GM23338 (cell line): ENCODE data around the gene TMEM273. TPM values are rescaled to one million over a fixed set of nuclear protein-coding genes. Genes with fewer than 3 reads are reported as not detected.

ENCODE experiments used
- ATAC-seq: fragments of 200-7000 bp; cut with Tn5 transposase; 3 replicates; pipeline ENCODE4 v1.9.1; 2020
- DNase-seq: peaks from one replicate; pipeline ENCODE4 v3.0.0-alpha.2; 2015; ENCODE audit warnings: low spot score
- H2AFZ ChIP-seq: fragments of 200-600 bp; sonication (generic); 2 replicates; pipeline ENCODE4 v1.8.0; 2016; ENCODE audit warnings: antibody characterized with exemption, mild to moderate bottlenecking, moderate library complexity
- H3F3A ChIP-seq: fragments of 200-600 bp; sonication (generic); replicated peaks from 2 replicates; pipeline ENCODE4 v1.8.0; 2017; ENCODE audit warnings: antibody characterized with exemption, mixed run types, low read depth
- H3K27ac ChIP-seq: fragments of 200-600 bp; sonication (generic); 2 replicates; pipeline ENCODE4 v1.6.1; 2016; ENCODE audit warnings: low read depth
- H3K27me3 ChIP-seq: fragments of 200-600 bp; sonication (generic); 2 replicates; pipeline ENCODE4 v1.8.0; 2016; ENCODE audit warnings: mild to moderate bottlenecking, mixed run types, moderate library complexity; ENCODE audit not compliant: insufficient read depth
- H3K36me3 ChIP-seq: fragments of 200-600 bp; sonication (generic); 2 replicates; pipeline ENCODE4 v1.8.0; 2016; ENCODE audit warnings: mild to moderate bottlenecking; ENCODE audit not compliant: insufficient read depth
- H3K4me1 ChIP-seq: fragments of 200-600 bp; sonication (generic); 2 replicates; pipeline ENCODE4 v1.8.0; 2016; ENCODE audit warnings: mild to moderate bottlenecking, moderate library complexity; ENCODE audit not compliant: insufficient read depth
- H3K4me2 ChIP-seq: fragments of 200-600 bp; sonication (generic); 2 replicates; pipeline ENCODE4 v1.7.1; 2017; ENCODE audit warnings: mixed run types
- H3K4me3 ChIP-seq: fragments of 200-600 bp; sonication (generic); 2 replicates; pipeline ENCODE4 v1.6.1; 2016; ENCODE audit warnings: mixed run types
- H3K79me2 ChIP-seq: fragments of 200-600 bp; sonication (generic); replicated peaks from 2 replicates; pipeline ENCODE4 v1.8.0; 2017; ENCODE audit warnings: mild to moderate bottlenecking; ENCODE audit not compliant: insufficient read depth
- H3K9me2 ChIP-seq: fragments of 200-600 bp; sonication (generic); 2 replicates; pipeline ENCODE4 v1.8.0; 2017; ENCODE audit not compliant: insufficient read depth
- H4K20me1 ChIP-seq: fragments of 200-600 bp; sonication (generic); replicated peaks from 2 replicates; pipeline ENCODE4 v1.8.0; 2017; ENCODE audit warnings: mild to moderate bottlenecking; ENCODE audit not compliant: insufficient read depth
- H3K27ac Mint-ChIP-seq: 2 replicates; pipeline ENCODE4 v1.8.0; 2020; ENCODE audit warnings: inconsistent platforms, mild to moderate bottlenecking, moderate library complexity, mixed read lengths
- H3K27me3 Mint-ChIP-seq: 3 replicates; pipeline ENCODE4 v1.8.0; 2022; ENCODE audit warnings: low read depth, mild to moderate bottlenecking, moderate library complexity, mixed read lengths, inconsistent platforms; ENCODE audit not compliant: insufficient read depth, poor library complexity
- H3K36me3 Mint-ChIP-seq: 3 replicates; pipeline ENCODE4 v1.8.0; 2021; ENCODE audit warnings: low read depth, mild to moderate bottlenecking, inconsistent platforms, moderate library complexity, mixed read lengths
- H3K4me1 Mint-ChIP-seq: 3 replicates; pipeline ENCODE4 v1.8.0; 2020; ENCODE audit warnings: mild to moderate bottlenecking, inconsistent platforms, mixed read lengths
- H3K4me3 Mint-ChIP-seq: 3 replicates; pipeline ENCODE4 v1.8.0; 2021; ENCODE audit warnings: moderate library complexity, mild to moderate bottlenecking, inconsistent platforms, mixed read lengths
- H3K9me3 Mint-ChIP-seq: 3 replicates; pipeline ENCODE4 v1.8.0; 2020; ENCODE audit warnings: moderate library complexity, mild to moderate bottlenecking, inconsistent platforms, mixed read lengths
- CREB1 ChIP-seq: fragments of 250-450 bp; sonication (Bioruptor Pico); IDR thresholded peaks from 2 replicates; pipeline ENCODE4 v1.5.0; 2020; ENCODE audit warnings: low read depth, mild to moderate bottlenecking, moderate library complexity
- EZH2 ChIP-seq: fragments of 200-600 bp; sonication (generic); IDR thresholded peaks from one replicate; pipeline ENCODE4 v1.8.0; 2017; ENCODE audit warnings: antibody characterized with exemption, mild to moderate bottlenecking, low read depth; ENCODE audit not compliant: unreplicated experiment
- EZH2phosphoT487 ChIP-seq: fragments of 200-600 bp; sonication (generic); IDR thresholded peaks from one replicate; pipeline ENCODE4 v1.8.1; 2018; ENCODE audit warnings: antibody characterized with exemption; ENCODE audit not compliant: unreplicated experiment
- JUNB ChIP-seq: IDR thresholded peaks from one replicate; pipeline ENCODE4 v1.6.1; 2016; ENCODE audit warnings: antibody characterized with exemption; ENCODE audit not compliant: unreplicated experiment
- NANOG ChIP-seq: IDR thresholded peaks from 2 replicates; pipeline ENCODE4 v1.6.1; 2016; ENCODE audit warnings: antibody characterized with exemption, borderline replicate concordance
- POLR2AphosphoS5 ChIP-seq: IDR thresholded peaks from 2 replicates; pipeline ENCODE4 v1.6.1; 2016; ENCODE audit warnings: antibody characterized with exemption, low read depth
- polyA plus RNA-seq: library from polyadenylated mRNA; unstranded; fragments of >200 nt; fragmentation: Nextera tagmentation; extraction: Ambion mirVana; gene quantifications from 2 replicates; pipeline ENCODE4 v1.2.1, GENCODE V29; 2016
- total RNA-seq: library from RNA; depleted of rRNA; stranded (reverse); fragments of >200 nt; shearing (Covaris generic); gene quantifications from 2 replicates; pipeline ENCODE4 v1.2.3, GENCODE V29; 2014
- TF ChIP-seq, protein P1 (sequence below): IDR thresholded peaks from one replicate; pipeline ENCODE4 v1.6.1; 2018; ENCODE audit warnings: antibody characterized with exemption; ENCODE audit not compliant: unreplicated experiment
- TF ChIP-seq, protein P2 (sequence below): IDR thresholded peaks from 2 replicates; pipeline ENCODE4 v1.6.1; 2016; ENCODE audit warnings: antibody characterized with exemption
- TF ChIP-seq, protein P3 (sequence below): fragments of 250-450 bp; sonication (Bioruptor Pico); IDR thresholded peaks from 2 replicates; pipeline ENCODE4 v1.5.0; 2020; ENCODE audit warnings: mild to moderate bottlenecking, moderate library complexity
- TF ChIP-seq, protein P4 (sequence below), 2 experiments: fragments of 200-600 bp in 1 of 2; sonication (generic) in 1 of 2; conservative IDR thresholded peaks; 2 replicates each; pipeline versions ENCODE4 v1.5.1 to v1.6.1; 2016 to 2017; ENCODE audit warnings: antibody characterized with exemption in 2 of 2, low read depth in 2 of 2, mild to moderate bottlenecking in 2 of 2, moderate library complexity in 1 of 2

The TMEM273 gene
- total and polyA plus RNA-seq, 2 experiments from 2014 or later: not detected

DNA sequence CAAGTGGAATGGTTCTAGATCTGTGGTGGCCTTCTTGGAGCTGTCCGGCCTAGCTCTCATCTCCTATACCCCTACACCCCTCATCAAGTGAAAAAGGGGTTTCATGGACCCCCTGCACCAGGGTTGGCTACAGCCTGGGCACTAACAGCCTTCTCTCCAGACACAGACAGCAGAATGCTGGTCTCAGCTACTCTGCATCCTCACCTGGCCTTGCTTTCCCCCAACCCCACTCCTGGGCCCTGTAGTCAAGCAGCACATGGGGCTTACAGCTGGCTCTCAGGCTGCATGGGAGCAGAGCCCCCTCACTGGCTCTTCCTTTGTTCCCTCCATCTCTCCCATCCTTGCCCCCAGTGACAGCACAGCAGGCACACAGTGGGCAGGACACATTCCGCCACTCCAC is 20.8 kb upstream of the TMEM273 start:
- Histone ChIP-seq H3K9me2 (peaks cover 16% of the 10 kb centered on the region; the same call in 1 of the 2 replicates), H3K27ac (no peak overlapping the region), H3K4me1 (no peaks in the 10 kb centered on the region), H4K20me1 (no peaks in the 10 kb centered on the region), H3K27me3 (no peaks in the 10 kb centered on the region), H3K36me3 (no peaks in the 10 kb centered on the region), H3K4me2 (no peak overlapping the region), H3K4me3 (no peak overlapping the region), H3K79me2 (no peaks in the 10 kb centered on the region), H2AFZ (no peak overlapping the region), H3F3A (no peaks in the 10 kb centered on the region)
- Mint-ChIP-seq H3K36me3 (no peaks in the 10 kb centered on the region), H3K27me3 (peaks cover 3% of the 10 kb centered on the region), H3K4me3 (no peak overlapping the region), H3K27ac (no peak overlapping the region), H3K9me3 (no peaks in the 10 kb centered on the region; the same call in 1 of the 3 replicates), H3K4me1 (peaks cover 4% of the 10 kb centered on the region)
- ATAC-seq (no peak), DNase-seq (no peak)
- TF ChIP-seq EZH2phosphoT487 (no peak), POLR2AphosphoS5 (no peak), EZH2 (no peak), NANOG (no peak), CREB1 (no peak), JUNB (no peak)
- TF ChIP-seq, protein P1, sequence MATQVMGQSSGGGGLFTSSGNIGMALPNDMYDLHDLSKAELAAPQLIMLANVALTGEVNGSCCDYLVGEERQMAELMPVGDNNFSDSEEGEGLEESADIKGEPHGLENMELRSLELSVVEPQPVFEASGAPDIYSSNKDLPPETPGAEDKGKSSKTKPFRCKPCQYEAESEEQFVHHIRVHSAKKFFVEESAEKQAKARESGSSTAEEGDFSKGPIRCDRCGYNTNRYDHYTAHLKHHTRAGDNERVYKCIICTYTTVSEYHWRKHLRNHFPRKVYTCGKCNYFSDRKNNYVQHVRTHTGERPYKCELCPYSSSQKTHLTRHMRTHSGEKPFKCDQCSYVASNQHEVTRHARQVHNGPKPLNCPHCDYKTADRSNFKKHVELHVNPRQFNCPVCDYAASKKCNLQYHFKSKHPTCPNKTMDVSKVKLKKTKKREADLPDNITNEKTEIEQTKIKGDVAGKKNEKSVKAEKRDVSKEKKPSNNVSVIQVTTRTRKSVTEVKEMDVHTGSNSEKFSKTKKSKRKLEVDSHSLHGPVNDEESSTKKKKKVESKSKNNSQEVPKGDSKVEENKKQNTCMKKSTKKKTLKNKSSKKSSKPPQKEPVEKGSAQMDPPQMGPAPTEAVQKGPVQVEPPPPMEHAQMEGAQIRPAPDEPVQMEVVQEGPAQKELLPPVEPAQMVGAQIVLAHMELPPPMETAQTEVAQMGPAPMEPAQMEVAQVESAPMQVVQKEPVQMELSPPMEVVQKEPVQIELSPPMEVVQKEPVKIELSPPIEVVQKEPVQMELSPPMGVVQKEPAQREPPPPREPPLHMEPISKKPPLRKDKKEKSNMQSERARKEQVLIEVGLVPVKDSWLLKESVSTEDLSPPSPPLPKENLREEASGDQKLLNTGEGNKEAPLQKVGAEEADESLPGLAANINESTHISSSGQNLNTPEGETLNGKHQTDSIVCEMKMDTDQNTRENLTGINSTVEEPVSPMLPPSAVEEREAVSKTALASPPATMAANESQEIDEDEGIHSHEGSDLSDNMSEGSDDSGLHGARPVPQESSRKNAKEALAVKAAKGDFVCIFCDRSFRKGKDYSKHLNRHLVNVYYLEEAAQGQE: no peak
- TF ChIP-seq, protein P2, sequence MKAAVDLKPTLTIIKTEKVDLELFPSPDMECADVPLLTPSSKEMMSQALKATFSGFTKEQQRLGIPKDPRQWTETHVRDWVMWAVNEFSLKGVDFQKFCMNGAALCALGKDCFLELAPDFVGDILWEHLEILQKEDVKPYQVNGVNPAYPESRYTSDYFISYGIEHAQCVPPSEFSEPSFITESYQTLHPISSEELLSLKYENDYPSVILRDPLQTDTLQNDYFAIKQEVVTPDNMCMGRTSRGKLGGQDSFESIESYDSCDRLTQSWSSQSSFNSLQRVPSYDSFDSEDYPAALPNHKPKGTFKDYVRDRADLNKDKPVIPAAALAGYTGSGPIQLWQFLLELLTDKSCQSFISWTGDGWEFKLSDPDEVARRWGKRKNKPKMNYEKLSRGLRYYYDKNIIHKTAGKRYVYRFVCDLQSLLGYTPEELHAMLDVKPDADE: no peak
- TF ChIP-seq, protein P3, sequence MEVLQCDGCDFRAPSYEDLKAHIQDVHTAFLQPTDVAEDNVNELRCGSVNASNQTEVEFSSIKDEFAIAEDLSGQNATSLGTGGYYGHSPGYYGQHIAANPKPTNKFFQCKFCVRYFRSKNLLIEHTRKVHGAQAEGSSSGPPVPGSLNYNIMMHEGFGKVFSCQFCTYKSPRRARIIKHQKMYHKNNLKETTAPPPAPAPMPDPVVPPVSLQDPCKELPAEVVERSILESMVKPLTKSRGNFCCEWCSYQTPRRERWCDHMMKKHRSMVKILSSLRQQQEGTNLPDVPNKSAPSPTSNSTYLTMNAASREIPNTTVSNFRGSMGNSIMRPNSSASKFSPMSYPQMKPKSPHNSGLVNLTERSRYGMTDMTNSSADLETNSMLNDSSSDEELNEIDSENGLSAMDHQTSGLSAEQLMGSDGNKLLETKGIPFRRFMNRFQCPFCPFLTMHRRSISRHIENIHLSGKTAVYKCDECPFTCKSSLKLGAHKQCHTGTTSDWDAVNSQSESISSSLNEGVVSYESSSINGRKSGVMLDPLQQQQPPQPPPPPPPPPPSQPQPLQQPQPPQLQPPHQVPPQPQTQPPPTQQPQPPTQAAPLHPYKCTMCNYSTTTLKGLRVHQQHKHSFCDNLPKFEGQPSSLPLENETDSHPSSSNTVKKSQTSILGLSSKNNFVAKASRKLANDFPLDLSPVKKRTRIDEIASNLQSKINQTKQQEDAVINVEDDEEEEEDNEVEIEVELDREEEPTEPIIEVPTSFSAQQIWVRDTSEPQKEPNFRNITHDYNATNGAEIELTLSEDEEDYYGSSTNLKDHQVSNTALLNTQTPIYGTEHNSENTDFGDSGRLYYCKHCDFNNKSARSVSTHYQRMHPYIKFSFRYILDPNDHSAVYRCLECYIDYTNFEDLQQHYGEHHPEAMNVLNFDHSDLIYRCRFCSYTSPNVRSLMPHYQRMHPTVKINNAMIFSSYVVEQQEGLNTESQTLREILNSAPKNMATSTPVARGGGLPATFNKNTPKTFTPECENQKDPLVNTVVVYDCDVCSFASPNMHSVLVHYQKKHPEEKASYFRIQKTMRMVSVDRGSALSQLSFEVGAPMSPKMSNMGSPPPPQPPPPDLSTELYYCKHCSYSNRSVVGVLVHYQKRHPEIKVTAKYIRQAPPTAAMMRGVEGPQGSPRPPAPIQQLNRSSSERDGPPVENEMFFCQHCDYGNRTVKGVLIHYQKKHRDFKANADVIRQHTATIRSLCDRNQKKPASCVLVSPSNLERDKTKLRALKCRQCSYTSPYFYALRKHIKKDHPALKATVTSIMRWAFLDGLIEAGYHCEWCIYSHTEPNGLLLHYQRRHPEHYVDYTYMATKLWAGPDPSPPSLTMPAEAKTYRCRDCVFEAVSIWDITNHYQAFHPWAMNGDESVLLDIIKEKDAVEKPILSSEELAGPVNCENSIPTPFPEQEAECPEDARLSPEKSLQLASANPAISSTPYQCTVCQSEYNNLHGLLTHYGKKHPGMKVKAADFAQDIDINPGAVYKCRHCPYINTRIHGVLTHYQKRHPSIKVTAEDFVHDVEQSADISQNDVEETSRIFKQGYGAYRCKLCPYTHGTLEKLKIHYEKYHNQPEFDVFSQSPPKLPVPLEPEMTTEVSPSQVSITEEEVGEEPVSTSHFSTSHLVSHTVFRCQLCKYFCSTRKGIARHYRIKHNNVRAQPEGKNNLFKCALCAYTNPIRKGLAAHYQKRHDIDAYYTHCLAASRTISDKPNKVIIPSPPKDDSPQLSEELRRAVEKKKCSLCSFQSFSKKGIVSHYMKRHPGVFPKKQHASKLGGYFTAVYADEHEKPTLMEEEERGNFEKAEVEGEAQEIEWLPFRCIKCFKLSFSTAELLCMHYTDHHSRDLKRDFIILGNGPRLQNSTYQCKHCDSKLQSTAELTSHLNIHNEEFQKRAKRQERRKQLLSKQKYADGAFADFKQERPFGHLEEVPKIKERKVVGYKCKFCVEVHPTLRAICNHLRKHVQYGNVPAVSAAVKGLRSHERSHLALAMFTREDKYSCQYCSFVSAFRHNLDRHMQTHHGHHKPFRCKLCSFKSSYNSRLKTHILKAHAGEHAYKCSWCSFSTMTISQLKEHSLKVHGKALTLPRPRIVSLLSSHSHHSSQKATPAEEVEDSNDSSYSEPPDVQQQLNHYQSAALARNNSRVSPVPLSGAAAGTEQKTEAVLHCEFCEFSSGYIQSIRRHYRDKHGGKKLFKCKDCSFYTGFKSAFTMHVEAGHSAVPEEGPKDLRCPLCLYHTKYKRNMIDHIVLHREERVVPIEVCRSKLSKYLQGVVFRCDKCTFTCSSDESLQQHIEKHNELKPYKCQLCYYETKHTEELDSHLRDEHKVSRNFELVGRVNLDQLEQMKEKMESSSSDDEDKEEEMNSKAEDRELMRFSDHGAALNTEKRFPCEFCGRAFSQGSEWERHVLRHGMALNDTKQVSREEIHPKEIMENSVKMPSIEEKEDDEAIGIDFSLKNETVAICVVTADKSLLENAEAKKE (CRISPR knock-in tag): no peak
- TF ChIP-seq, protein P4, sequence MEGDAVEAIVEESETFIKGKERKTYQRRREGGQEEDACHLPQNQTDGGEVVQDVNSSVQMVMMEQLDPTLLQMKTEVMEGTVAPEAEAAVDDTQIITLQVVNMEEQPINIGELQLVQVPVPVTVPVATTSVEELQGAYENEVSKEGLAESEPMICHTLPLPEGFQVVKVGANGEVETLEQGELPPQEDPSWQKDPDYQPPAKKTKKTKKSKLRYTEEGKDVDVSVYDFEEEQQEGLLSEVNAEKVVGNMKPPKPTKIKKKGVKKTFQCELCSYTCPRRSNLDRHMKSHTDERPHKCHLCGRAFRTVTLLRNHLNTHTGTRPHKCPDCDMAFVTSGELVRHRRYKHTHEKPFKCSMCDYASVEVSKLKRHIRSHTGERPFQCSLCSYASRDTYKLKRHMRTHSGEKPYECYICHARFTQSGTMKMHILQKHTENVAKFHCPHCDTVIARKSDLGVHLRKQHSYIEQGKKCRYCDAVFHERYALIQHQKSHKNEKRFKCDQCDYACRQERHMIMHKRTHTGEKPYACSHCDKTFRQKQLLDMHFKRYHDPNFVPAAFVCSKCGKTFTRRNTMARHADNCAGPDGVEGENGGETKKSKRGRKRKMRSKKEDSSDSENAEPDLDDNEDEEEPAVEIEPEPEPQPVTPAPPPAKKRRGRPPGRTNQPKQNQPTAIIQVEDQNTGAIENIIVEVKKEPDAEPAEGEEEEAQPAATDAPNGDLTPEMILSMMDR (conservative IDR thresholded peaks at IDR 0.05; ENCODE audit: low read depth in 2 of 2): no peak
